GM19467 (cell line): ENCODE results near the gene PHLPP1.
"Not testable (repeated sequence)": the region's sequence is repeated elsewhere in the genome, so short reads cannot be mapped to it uniquely, and the experiment has no call there.

ENCODE experiments used
- ATAC-seq: cut with Tn5 transposase; IDR thresholded peaks from one replicate; pipeline ENCODE4 v1.9.1; 2021; ENCODE audit warnings: mild to moderate bottlenecking, moderate library complexity; ENCODE audit not compliant: unreplicated experiment

The PHLPP1 gene

DNA sequence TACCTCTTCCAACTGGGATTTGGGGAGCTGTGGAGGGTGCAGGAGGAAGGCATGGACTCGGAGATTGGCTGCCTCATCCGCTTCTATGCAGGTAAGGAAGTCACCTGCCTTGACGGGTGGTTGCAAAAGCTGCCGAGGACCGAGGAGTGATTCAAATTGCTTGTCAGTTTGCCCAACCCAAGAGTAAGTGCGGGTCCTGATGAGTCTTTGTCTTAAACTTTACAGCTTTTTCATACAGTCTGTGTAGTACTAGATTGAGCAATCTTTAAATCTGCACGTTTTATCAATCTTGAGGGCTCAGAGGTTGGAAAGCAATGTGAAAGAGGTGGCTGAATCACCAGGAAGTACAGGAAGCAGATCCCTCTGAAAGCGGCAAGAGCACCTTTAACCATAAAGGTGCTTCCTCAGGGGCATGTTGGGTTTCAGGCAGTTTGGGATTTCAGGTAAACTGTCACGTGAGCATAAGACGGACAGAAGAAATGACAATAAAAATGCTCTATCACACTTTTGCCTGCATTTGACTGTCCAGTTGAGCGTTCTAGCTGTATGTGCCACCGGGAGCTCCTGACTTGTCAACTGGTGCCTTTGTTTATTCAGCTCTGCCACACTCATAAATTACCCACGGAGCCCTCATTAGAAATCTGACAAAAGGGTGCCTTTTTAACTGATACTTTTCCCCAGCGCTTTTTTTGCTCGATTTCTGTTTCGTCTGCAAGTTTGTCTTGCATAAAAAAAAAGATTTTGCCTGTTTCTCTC is 2.0 kb downstream of the PHLPP1 start:
- ATAC-seq = no peak

DNA sequence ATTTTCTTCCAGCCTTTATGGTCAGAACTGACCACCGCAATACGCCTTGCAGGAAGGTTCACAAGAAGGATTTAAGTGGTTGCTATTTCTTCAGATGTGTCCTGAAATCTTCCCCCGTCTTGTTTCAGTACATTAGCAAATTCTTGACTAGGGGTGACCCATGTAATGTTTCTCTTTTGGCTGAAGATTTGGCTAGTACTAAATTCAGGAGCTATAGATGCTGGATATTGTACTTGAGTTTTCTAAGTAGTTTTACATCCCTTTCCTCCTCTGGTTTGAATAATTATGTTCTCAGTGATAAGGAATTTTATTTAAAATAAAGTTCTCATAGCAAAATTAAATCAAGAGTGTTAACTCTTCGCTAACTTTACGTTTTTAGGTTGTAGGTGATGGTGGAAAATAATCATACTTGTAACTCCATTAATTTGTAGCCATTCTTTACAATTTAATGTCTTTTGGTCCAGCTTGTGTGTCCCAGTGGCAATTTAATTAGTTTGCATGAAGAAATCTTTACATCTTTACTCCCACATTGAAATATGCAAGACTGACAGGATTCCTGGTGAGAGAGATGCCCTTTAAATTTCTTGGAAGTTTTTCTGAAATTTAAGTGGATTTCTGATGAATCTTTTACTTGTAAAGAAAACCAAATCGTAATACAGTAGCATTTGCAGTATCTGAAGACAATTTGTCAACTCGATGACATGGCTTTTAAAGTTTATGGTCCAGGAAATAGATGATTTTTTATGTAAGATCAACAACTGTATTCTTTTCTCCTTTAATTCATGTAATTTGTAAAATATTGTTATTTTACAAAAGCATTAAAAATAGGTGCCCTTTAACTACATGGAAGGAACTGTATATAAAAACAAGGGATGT is 2.8 kb downstream of the PHLPP1 start:
- no peak for ATAC-seq

DNA sequence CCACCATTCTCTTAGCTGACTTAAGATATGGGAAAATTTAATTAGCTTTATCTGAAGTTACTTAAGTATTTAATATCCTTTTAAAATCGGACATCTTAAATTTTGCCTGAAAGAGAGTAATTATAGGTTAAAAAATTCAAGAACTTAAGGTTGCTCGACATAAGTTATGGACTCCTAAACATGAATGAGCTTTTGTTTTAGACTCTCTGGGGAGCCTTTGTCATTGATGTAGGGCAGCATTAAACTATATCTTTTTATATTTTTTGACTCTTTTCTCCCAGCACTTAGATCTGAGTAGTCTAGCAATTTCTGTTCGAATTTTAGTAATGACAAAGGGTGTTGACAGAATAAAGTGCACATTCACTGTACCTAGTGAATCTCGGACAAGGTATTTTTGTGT is 4.7 kb downstream of the PHLPP1 start:
- ATAC-seq = no peak

DNA sequence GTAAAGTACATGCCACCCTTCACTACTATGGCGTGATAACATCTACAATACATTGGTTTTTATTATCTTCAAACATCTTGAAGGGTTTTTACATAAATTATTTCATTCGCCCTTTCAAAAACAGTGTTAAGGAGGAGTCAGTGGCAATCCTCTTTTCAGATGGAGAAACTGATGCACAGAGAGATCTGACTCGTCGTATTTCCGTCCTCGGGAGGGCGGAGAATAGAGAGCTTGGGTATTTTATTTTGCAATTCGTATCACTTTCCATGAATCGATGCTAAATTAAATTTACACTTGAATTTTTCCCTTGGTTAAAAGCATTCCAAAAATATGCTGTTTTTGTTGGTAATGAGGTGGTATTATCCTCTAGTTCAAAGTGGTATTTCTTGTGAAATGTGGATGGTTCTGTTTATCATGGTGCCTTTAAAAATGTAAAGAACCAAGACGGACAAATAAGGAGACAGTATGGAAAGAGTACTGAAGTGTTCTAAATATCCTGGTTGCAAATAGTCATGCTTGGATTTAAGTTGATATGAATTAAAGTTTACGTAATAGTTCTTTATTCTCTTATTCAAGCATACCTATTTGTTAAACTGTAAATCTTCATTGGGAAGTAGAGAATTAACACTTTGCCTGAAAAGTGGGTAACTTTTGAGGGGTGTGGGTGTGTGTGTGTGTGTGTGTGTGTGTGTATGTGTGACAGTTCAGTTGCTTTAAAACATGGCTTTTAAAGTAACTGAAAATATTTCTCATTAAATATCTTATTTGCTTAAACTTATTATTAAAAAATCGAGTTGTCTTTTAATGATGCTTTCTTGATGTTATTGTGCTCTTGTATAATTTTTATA is 5.6 kb downstream of the PHLPP1 start:
- no peak for ATAC-seq

DNA sequence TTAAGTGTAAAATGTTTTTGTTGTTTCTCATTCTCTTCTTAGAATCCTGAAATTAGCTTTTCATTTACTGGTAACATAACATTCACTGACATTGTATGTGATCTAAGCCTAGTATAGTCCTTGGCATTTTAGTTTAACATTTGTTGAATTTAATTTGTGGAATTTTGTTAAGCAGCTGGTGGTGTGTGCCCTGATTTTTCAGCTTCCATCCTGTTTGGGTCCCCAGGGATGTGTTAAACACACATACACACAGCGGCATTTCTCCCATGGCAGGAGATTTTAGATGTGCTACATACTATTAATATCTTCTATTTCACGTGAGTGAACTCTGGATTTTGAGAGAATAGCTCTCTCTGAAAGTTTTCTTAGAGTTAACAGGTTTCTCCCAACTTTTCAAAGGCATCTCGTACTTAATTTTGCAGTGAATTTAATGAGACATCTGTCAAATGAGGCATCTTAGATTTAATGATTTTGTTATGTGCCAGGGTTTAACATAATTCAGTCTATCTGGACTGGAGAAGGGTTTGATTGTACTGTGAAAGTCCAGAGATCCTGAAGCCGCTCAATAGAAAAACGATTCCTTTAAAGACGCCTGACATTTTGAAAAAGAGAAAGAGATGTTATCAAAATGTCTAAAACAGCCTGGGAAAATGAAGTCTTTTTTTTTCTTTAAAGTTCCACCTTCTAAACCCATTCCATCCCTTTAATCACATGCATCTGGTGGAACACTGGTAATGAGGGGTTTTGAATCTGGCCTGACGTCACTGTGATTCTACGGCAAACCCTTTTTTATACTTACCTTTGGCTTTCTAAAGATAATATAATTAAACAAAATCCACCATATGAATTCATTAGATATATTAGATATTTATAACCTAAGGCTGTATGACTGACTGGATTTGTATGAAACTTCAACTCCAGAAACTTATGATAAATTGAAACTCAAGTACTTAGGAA is 6.8 kb downstream of the PHLPP1 start:
- ATAC-seq = no peak

DNA sequence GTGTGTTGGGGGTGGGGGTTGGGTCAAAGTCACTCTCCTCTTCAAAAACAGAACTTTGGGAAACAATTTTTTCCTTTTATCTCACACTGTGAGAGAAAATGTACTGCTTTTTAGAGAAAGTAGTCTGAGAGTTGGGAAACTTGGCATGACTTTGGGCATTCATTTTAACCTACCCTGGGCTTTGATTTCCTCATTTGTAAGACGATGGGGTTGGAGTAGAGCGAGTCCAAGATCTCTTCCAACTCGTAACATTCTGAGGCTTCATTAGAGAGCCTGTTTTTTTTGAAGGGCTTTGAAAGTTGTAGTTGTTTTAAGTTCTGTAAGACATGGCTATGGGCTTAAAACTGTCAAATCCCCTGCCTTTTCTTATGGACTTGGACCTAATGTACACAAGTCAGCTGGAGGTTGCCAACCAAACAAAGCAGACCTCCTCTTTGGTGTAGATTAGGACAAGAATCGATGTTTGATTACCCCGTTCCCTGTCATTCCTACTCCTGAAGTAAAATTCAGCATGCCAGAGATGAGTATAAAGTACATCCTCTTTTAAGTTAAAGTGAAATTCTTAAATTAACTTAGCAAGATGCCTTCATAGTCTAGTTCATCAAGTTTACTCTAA is 8.4 kb downstream of the PHLPP1 start:
- no peak for ATAC-seq

DNA sequence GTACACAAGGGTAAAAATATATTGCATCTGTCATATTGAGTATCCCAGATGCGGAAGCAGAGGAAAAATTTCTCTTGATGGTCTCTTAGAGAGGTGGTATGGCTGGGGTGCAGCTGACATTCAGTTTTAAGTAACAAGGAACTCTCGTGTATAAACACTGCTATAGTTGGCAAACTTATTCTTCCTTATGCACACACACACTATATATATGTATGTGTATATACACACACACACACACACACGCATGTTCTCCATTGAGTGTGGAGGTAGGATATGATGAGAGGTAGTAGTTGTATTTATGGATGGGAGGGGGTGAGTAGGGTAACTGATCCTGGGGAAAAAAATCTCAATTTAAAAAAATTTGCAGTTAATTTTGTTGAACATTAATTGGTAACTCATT is 10.6 kb downstream of the PHLPP1 start:
- no peak for ATAC-seq

DNA sequence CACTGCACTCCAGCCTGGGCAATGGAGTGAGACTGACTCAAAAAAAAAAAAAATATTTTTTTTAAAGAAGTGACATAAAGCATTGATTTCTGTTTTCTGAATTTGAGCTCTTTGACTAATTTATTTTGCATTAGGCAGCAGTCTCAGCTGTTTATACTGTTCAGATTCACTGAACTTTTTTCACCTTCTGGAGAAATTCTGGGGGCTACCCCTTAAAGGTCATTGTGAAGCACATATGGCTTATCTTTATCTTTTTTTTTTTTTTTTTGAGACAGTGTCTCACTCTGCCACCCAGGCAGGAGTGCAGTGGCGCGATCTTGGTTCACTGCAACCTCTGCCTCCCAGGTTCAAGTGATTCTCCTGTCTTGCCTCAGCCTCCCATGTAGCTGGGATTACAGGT is 12.9 kb downstream of the PHLPP1 start:
- ATAC-seq = no peak

DNA sequence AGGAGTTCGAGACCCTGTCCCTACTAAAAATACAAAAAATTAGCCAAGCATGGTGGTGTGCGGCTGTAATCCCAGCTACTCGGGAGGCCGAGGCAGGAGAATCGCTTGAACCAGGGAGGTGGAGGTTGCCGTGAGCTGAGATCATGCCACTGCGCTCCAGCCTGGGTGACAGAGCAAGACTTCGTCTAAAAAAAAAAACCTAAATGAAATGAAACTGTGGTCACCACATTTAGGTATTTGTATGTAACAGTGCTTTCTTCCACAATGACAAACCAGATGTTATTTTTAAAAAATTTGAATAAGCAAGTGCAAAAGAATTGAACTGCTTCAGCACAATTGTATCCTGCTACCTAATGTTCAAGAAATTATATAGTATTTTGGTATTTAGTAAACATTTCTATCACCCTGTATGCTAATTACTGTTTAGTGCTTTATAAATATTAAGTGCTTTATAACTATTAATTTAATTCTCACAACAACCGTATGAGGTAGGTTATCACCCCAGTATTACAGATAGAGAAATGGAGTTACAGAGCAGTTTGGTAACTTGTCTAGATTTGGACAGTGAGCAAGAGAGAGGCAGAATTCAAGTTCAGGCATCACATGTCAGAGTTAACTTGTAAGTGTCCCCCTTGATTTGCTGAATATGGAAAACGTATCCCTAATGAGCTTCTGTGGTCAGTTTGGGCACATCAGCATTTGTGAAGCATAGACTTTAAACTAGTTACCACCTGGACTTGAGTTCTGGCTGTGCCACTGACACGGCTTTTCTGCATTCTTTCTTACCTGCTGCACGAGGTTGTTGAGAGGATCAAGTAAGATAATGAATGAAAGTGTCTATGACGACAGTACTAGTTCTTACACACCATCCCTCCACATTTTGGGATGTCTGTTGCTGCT is 14.4 kb downstream of the PHLPP1 start:
- ATAC-seq = no peak

DNA sequence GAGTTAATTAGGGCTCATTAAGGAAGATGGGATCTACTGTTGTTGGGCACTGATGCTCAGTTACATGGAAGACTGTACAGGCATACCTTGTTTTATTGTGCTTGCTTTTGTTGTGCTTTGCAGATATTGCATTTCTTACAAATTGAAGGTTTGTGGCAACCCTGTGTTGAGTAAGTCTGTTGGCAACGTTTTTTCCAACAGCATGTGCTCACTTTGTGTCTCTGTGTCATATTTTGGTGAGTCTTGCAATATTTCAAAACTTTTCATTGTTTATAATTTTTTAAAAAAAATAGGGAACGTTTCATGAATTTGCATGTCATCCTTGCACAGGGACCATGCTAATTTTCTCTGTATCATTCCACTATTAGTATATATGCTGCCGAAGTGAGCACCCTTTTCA is 15.6 kb downstream of the PHLPP1 start:
- no peak for ATAC-seq

DNA sequence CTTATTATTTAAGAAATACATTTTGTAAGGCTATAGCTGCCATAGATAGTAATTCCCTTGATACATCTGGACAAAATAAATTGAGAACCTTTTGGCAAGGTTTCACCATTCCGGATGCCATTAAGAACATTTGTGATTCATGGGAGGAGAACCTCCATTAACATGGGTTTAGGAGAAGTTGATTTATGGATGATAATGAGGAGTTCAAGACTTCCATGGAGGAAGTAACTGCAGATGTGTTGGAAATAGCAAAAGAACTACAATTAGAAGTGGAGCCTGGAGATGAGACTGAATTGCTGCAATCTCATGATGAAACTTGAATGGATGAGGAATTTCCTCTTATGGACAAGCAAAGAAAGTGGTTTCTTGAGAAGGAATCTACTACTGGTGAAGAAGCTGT is 17.3 kb downstream of the PHLPP1 start:
- no peak for ATAC-seq

DNA sequence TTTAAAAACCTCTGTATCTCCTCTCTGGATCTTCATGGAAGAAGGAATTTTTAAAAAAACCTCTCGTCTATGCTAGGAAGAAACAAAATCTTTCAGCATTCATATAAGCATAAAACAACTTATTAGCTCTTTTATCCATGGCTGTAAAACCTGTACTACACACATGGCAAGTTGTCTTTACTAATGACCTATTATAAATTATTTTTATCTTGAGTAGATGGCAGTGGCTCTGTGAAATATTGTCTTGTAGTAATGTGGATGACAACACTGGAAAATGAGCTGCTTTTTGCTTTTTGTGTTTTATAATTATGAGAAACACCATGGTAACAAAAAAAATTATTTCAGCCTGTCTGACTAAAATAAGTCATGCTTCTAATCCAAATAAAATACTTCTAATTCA is 18.9 kb downstream of the PHLPP1 start:
- no peak for ATAC-seq

DNA sequence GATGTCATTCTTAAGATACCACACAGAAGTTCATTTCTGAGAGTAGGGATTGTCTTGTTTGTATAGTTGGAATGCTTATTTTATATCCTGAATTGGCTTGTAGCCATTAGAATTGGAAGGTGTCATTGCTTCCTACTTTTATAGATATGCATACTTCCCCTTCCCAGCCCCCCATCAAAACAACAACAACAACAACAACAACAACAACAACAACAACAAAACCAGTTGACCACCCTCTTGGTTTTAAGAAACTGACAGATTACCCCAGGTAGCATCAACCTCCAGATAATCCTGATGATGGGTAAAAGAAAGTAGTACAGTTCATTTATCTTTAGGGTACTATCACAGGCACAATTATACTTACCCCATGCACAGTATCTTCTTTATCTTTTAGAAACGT is 20.0 kb downstream of the PHLPP1 start:
- ATAC-seq = no peak

DNA sequence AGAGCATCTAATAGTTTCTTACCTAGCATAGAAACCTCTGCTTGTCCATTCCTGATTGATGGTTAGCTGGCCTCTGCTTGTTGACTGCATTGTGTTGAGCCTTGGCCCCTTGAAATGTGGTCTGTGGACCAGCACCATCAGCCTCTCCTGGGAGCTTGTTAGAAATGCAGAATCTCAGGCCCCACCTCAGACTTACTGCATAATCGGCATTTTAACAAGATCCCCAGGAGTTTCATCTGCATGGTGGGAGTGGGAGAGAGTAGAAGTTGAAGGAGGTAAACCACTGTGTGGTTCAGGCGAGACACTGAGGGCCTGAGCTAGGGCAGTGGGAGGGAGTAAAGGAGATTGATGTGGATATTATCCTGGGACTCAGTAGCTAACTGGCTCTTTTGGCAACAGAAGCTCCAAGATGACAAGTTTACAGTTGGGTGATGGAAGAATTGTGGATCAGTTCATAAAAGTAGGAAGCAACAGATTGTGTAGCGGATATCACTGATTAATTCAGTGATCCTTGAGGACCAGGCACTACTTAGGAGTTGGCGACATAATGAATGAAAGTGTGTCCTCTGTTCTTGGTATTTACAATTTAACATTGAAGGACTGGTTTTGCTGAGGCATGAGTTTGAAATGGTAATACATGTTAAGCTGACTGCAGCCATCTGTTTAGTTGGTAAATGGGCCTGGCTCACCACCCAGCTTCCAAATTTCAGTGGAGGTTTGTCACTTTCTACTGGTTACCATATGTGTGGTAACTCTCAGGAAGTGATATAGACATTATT is 20.9 kb downstream of the PHLPP1 start:
- no peak for ATAC-seq

DNA sequence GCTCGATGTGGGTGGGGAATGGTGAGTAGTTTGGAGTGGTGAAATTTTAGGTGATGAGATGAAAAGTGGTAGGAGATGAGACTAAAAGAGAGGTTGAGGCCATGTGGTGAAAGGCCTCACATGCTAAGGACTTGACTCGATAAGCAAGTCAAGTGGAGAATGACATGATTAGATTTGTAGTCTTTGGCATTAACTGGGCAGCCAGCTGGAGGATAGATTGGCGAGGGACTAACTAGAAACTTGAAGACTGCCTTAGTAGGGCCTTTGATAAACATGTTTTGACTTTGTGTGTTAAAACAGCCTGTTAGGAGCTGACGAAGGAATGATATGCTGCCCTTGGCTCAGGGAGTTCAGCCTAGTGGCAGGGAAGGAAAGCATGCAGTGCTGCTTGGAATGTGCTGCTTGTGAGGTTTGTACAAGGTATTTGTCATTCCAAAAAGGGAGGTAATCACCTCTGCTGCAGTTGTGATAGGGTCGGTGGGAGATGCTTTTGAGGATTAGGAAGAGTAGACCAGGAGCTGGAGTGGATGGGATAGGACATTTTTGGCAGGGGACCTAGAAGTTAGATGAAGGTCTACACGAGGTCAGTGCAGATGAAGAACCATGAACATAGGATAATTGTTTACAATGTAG is 22.0 kb downstream of the PHLPP1 start:
- ATAC-seq = no peak

DNA sequence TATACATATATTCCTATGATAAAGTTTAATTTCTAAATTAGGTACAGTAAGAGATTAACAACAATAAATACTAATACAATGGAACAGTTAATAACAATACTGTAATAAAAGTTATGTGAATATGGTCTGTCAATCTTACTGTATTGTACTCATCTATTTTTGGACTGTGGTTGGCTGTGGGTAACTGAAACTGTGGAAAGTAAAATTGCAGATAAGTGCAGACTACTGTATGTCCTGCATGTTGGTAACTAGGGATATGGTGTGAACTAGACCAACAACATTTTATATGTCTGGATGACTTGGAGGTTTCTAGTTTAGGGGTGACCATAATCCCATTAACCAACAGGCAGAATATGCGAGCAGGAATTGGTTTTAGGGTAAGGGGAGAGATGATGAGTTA is 23.3 kb downstream of the PHLPP1 start:
- no peak for ATAC-seq

DNA sequence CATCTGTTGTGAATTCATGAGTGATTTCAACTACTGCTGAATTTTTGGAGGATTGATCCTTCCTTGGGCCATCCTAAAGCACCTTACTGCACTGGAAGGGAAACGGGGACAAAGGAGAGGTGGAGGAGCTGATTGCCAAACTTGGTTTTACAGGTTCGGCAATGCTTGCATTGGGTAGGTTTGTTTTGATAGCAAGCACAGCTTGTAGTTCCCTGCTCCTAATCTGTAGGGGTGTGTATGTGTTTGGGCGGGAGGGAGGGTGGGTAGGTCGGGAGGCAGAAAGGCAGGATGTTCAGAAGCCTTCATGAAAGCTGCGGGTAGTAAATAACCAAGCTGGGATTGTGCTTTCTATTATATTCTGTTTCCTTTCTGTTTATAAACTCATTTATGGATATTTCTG is 24.6 kb downstream of the PHLPP1 start:
- ATAC-seq = no peak

DNA sequence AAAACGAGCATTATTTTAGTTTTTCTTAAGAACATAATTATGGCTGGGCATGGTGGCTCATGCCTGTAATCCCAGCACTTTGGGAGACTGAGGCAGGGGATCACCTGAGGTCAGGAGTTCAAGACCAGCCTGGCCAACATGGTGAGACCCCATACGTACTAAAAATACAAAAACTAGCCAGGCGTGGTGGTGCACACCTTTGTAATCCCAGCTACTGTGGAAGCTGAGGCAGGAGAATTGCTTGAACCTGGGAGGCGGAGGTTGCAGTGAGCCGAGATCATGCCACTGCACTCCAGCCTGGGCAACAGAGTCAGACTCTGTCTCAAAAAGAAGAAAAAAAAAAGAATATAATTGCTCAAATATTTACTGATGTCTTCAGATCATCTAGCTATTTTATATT is 25.3 kb downstream of the PHLPP1 start:
- not testable (repeated sequence) for ATAC-seq
